ENCODE measurements around the gene LOXL1.
A peak's percentile ranks its signal among the peaks of the same experiment; 100 is the strongest.
"Not testable (repeated sequence)": the region's sequence is repeated elsewhere in the genome, so short reads cannot be mapped to it uniquely, and the experiment has no call there.

The LOXL1 gene

GRCh38 chr15:73954188-73955145 is 28.2 kb downstream of the LOXL1 start:
- DNase-seq = no peak

- no peak for DNase-seq
These were observed 29.1 kb downstream of the LOXL1 start for GRCh38 chr15:73955326-73955725.

- DNase-seq = no peak
These were observed 29.8 kb downstream of the LOXL1 start for GRCh38 chr15:73955861-73956742.

- DNase-seq = no peak
These were observed 30.5 kb downstream of the LOXL1 start for GRCh38 chr15:73956743-73957135.

GRCh38 chr15:73957276-73957675 is 31.0 kb downstream of the LOXL1 start:
- DNase-seq = no peak

- DNase-seq = no peak
These were observed 31.5 kb downstream of the LOXL1 start for GRCh38 chr15:73957785-73958184.

- no peak for DNase-seq
These were observed 32.8 kb downstream of the LOXL1 start for GRCh38 chr15:73959012-73959581.

- no peak for DNase-seq
These were observed 33.5 kb downstream of the LOXL1 start for GRCh38 chr15:73959801-73960200.

GRCh38 chr15:73960472-73961070 is 34.3 kb downstream of the LOXL1 start:
- not testable (repeated sequence) for DNase-seq

GRCh38 chr15:73962433-73962832 is 36.2 kb downstream of the LOXL1 start:
- DNase-seq = no peak

- peak; percentile 22 for DNase-seq
These were observed 38.5 kb downstream of the LOXL1 start for GRCh38 chr15:73964736-73965093.

GRCh38 chr15:73965094-73965757 is 39.0 kb downstream of the LOXL1 start:
- no peak for DNase-seq

- no peak for DNase-seq
These were observed 39.5 kb downstream of the LOXL1 start for GRCh38 chr15:73965758-73966113.

GRCh38 chr15:73968461-73968860 is 42.2 kb downstream of the LOXL1 start:
- no peak for DNase-seq

GRCh38 chr15:73969151-73969759 is 43.0 kb downstream of the LOXL1 start:
- DNase-seq = no peak

- DNase-seq = peak; percentile 65
These were observed 46.9 kb downstream of the LOXL1 start for GRCh38 chr15:73972984-73973682.

GRCh38 chr15:73973683-73974200 is 47.5 kb downstream of the LOXL1 start:
- not testable (repeated sequence) for DNase-seq

- not testable (repeated sequence) for DNase-seq
These were observed 49.3 kb downstream of the LOXL1 start for GRCh38 chr15:73975440-73976125.

GRCh38 chr15:73978896-73979295 is 52.6 kb downstream of the LOXL1 start:
- no peak for DNase-seq

- no peak for DNase-seq
These were observed 53.4 kb downstream of the LOXL1 start for GRCh38 chr15:73979636-73980035.
